Measurements from ENCODE around the gene APEX1.
"Not testable (repeated sequence)": the region's sequence is repeated elsewhere in the genome, so short reads cannot be mapped to it uniquely, and the experiment has no call there.

APEX1 gene

DNA sequence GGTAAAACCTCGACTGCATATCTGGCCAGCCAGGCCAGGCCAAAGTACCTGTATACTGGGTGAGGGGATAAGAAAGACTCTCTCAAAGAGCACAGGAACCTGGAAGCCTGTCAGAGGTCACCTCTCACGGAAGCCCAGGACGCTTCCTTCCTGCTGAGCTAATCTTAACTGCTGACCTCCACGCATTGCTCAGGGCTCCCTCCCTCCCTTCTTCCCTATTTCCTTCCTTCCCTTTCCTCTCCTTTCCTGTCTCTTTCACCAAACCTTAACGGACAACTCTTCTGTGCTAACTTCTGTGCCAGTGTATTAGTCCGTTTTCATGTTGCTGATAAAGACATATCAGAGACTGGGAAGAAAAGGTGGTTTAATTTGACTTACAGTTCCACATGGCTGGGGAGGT lies 35.5 kb downstream of the APEX1 start:
- Histone ChIP-seq H3K27me3 (ENCODE audit: control insufficient read depth in 1 of 2, insufficient read depth in 2 of 2, low read length in 2 of 2) (no peaks in the 10 kb centered on the region), H3K4me1 (ENCODE audit: control insufficient read depth in 1 of 2, insufficient read depth in 2 of 2, low read length in 2 of 2) (peaks cover 5% of the 10 kb centered on the region in 2 donors), H3K4me3 (ENCODE audit: low read depth in 1 of 2, low read length in 2 of 2) (peak overlapping the region in 1 of 2 donors; percentile 33), H3K9ac (ENCODE audit: low read depth in 1 of 2, low read length in 2 of 2) (no peak overlapping the region), H3K27ac (ENCODE audit: low read depth, low read length) (no peak overlapping the region), H3K36me3 (ENCODE audit: control insufficient read depth in 1 of 2, insufficient read depth in 2 of 2, low read length in 2 of 2) (no peaks in the 10 kb centered on the region), H3K9me3 (ENCODE audit: control insufficient read depth in 1 of 2, low read length in 2 of 2) (no peaks in the 10 kb centered on the region)

- H3K27ac ChIP-seq (ENCODE audit: low read depth, low read length) = no peak overlapping the region
- no peaks in the 10 kb centered on the region for H3K9me3 ChIP-seq (ENCODE audit: control insufficient read depth in 1 of 2, low read length in 2 of 2)
- no peak overlapping the region for H3K9ac ChIP-seq (ENCODE audit: low read depth in 1 of 2, low read length in 2 of 2)
- H3K4me1 ChIP-seq (ENCODE audit: control insufficient read depth in 1 of 2, insufficient read depth in 2 of 2, low read length in 2 of 2) = peaks cover 5% of the 10 kb centered on the region in 2 donors
- no peak overlapping the region for H3K4me3 ChIP-seq (ENCODE audit: low read depth in 1 of 2, low read length in 2 of 2)
- H3K36me3 ChIP-seq (ENCODE audit: control insufficient read depth in 1 of 2, insufficient read depth in 2 of 2, low read length in 2 of 2) = no peaks in the 10 kb centered on the region
- H3K27me3 ChIP-seq (ENCODE audit: control insufficient read depth in 1 of 2, insufficient read depth in 2 of 2, low read length in 2 of 2) = no peaks in the 10 kb centered on the region
Measured at GRCh38 chr14:20492486-20492885, 37.5 kb downstream of the APEX1 start.

DNA sequence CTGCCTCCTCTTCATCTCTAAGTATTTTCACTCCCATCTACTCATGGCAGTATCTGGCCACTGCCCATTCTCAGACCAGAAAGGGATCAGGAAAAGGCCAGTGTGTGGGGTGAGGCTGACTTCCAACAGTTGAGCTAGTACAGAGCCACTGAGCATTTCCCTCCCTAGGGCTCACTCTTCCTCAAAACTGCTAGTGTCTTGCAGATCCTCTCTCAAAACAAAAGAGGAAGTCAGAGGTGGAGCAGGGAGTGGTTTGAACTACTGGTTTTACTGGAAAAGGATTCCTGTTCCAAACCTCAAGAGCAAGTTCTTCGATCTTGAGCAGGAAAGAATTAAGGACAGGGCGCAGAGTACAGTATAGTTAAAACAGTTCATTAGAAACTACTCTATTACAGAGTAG lies 38.6 kb downstream of the APEX1 start:
- Histone ChIP-seq H3K9me3 (ENCODE audit: control insufficient read depth in 1 of 2, low read length in 2 of 2) (no peaks in the 10 kb centered on the region), H3K4me1 (ENCODE audit: control insufficient read depth in 1 of 2, insufficient read depth in 2 of 2, low read length in 2 of 2) (peaks cover 5% of the 10 kb centered on the region in 2 donors), H3K9ac (ENCODE audit: low read depth in 1 of 2, low read length in 2 of 2) (no peak overlapping the region), H3K36me3 (ENCODE audit: control insufficient read depth in 1 of 2, insufficient read depth in 2 of 2, low read length in 2 of 2) (no peaks in the 10 kb centered on the region), H3K4me3 (ENCODE audit: low read depth in 1 of 2, low read length in 2 of 2) (no peak overlapping the region), H3K27ac (ENCODE audit: low read depth, low read length) (no peak overlapping the region), H3K27me3 (ENCODE audit: control insufficient read depth in 1 of 2, insufficient read depth in 2 of 2, low read length in 2 of 2) (no peaks in the 10 kb centered on the region)

DNA sequence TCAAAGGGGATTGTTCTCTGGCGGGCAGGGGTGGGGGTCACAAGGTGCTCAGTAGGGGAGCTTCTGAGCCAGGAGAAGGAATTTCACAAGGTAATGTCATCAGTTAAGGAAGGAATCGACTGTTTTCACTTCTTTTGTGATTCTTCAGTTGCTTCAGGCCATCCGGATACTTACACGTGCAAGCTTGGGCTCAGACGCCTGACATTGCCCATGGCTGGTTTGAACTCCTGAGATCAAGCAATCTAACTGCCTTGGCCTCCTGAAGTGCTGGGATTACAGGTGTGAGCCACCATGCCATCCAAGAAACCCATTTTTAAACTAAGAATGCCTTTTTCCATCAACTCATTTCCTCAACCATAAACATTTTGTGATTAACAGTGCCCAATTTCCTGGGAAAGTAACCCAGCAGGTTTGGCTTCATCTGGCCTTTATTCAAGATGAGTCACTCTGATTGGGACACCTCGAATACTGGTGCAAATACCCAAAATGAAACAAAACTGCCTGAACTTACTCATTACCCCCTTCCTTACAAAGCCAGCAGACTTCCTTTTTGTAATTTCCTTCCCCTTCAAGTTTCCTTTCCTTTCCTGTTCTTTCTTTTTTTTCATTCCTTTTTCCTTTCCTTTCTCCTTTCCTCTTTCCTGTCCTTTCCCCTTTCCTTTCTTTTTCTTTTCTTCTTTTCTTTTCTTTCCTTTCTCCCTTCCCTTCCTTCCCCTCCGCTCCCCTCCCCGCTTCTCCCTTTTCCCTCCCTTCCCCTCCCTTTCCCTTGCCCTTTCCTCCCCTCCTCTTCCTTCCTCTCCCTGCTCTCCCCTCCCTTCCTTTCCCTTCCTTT lies 40.1 kb downstream of the APEX1 start:
- no peak overlapping the region for H3K9ac ChIP-seq (ENCODE audit: low read depth in 1 of 2, low read length in 2 of 2)
- H3K4me3 ChIP-seq (ENCODE audit: low read depth in 1 of 2, low read length in 2 of 2) = no peak overlapping the region
- H3K9me3 ChIP-seq (ENCODE audit: control insufficient read depth in 1 of 2, low read length in 2 of 2) = no peaks in the 10 kb centered on the region
- H3K36me3 ChIP-seq (ENCODE audit: control insufficient read depth in 1 of 2, insufficient read depth in 2 of 2, low read length in 2 of 2) = no peaks in the 10 kb centered on the region
- H3K4me1 ChIP-seq (ENCODE audit: control insufficient read depth in 1 of 2, insufficient read depth in 2 of 2, low read length in 2 of 2) = peaks cover 0 to 5% of the 10 kb centered on the region in 2 donors
- H3K27ac ChIP-seq (ENCODE audit: low read depth, low read length) = no peak overlapping the region
- no peaks in the 10 kb centered on the region for H3K27me3 ChIP-seq (ENCODE audit: control insufficient read depth in 1 of 2, insufficient read depth in 2 of 2, low read length in 2 of 2)

- Histone ChIP-seq H3K36me3 (ENCODE audit: control insufficient read depth in 1 of 2, insufficient read depth in 2 of 2, low read length in 2 of 2) (no peaks in the 10 kb centered on the region), H3K9ac (ENCODE audit: low read depth in 1 of 2, low read length in 2 of 2) (no peak overlapping the region), H3K27me3 (ENCODE audit: control insufficient read depth in 1 of 2, insufficient read depth in 2 of 2, low read length in 2 of 2) (no peaks in the 10 kb centered on the region), H3K4me3 (ENCODE audit: low read depth in 1 of 2, low read length in 2 of 2) (no peak overlapping the region), H3K9me3 (ENCODE audit: control insufficient read depth in 1 of 2, low read length in 2 of 2) (no peaks in the 10 kb centered on the region), H3K4me1 (ENCODE audit: control insufficient read depth in 1 of 2, insufficient read depth in 2 of 2, low read length in 2 of 2) (no peaks in the 10 kb centered on the region), H3K27ac (ENCODE audit: low read depth, low read length) (no peak overlapping the region)
Measured at GRCh38 chr14:20498622-20499021, 43.6 kb downstream of the APEX1 start.

DNA sequence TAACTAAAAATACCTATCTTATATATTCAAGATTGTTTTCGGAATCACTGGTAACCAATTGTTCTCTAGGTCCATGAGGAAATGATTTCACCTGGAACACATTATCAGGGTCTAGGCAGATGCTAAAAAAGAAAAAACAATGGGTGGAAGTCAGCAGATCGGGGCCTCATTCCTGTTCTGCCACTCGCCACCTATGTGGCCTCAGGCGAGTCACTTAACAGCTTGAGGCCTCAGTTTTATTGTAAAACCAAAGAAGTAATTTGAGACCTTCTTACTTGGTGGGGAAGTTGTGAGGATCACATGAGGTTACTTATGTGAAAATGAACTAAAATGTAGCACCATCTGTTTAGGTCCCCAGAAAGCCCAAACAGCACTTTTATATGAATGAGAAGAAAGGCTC lies 44.1 kb downstream of the APEX1 start:
- Histone ChIP-seq H3K36me3 (ENCODE audit: control insufficient read depth in 1 of 2, insufficient read depth in 2 of 2, low read length in 2 of 2) (no peaks in the 10 kb centered on the region), H3K9ac (ENCODE audit: low read depth in 1 of 2, low read length in 2 of 2) (no peak overlapping the region), H3K27me3 (ENCODE audit: control insufficient read depth in 1 of 2, insufficient read depth in 2 of 2, low read length in 2 of 2) (no peaks in the 10 kb centered on the region), H3K4me1 (ENCODE audit: control insufficient read depth in 1 of 2, insufficient read depth in 2 of 2, low read length in 2 of 2) (no peaks in the 10 kb centered on the region), H3K9me3 (ENCODE audit: control insufficient read depth in 1 of 2, low read length in 2 of 2) (no peaks in the 10 kb centered on the region), H3K4me3 (ENCODE audit: low read depth in 1 of 2, low read length in 2 of 2) (no peak overlapping the region), H3K27ac (ENCODE audit: low read depth, low read length) (no peak overlapping the region)

DNA sequence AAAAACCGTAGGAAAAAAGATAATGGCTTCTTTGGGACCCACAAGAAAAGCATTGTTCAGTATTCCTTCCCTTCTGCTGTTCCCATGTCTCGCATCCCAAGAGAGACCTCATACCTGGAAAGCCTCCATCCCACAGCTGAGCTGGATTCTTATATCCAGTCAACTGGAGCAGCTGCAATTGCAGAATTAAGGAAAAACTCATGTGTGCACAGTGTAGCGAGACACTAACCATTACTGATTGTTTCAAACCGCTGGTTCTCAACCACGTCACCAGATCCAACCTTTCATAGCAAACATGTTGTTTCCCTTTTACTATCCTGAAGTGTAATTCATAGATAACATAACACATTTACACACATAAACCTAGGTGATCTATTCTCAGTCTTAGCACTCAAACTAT lies 44.9 kb downstream of the APEX1 start:
- Histone ChIP-seq H3K9ac (ENCODE audit: low read depth in 1 of 2, low read length in 2 of 2) (no peak overlapping the region), H3K27ac (ENCODE audit: low read depth, low read length) (no peak overlapping the region), H3K36me3 (ENCODE audit: control insufficient read depth in 1 of 2, insufficient read depth in 2 of 2, low read length in 2 of 2) (no peaks in the 10 kb centered on the region), H3K9me3 (ENCODE audit: control insufficient read depth in 1 of 2, low read length in 2 of 2) (no peaks in the 10 kb centered on the region), H3K4me1 (ENCODE audit: control insufficient read depth in 1 of 2, insufficient read depth in 2 of 2, low read length in 2 of 2) (no peaks in the 10 kb centered on the region), H3K27me3 (ENCODE audit: control insufficient read depth in 1 of 2, insufficient read depth in 2 of 2, low read length in 2 of 2) (no peaks in the 10 kb centered on the region), H3K4me3 (ENCODE audit: low read depth in 1 of 2, low read length in 2 of 2) (no peak overlapping the region)

- no peaks in the 10 kb centered on the region for H3K4me1 ChIP-seq (ENCODE audit: control insufficient read depth in 1 of 2, insufficient read depth in 2 of 2, low read length in 2 of 2)
- H3K9me3 ChIP-seq (ENCODE audit: control insufficient read depth in 1 of 2, low read length in 2 of 2) = no peaks in the 10 kb centered on the region
- H3K9ac ChIP-seq (ENCODE audit: low read depth in 1 of 2, low read length in 2 of 2) = no peak overlapping the region
- no peak overlapping the region for H3K27ac ChIP-seq (ENCODE audit: low read depth, low read length)
- H3K27me3 ChIP-seq (ENCODE audit: control insufficient read depth in 1 of 2, insufficient read depth in 2 of 2, low read length in 2 of 2) = no peaks in the 10 kb centered on the region
- H3K36me3 ChIP-seq (ENCODE audit: control insufficient read depth in 1 of 2, insufficient read depth in 2 of 2, low read length in 2 of 2) = no peaks in the 10 kb centered on the region
- no peak overlapping the region for H3K4me3 ChIP-seq (ENCODE audit: low read depth in 1 of 2, low read length in 2 of 2)
Measured at GRCh38 chr14:20501346-20501745, 46.3 kb downstream of the APEX1 start.

GRCh38 chr14:20503898-20504297 lies 48.9 kb downstream of the APEX1 start:
- Histone ChIP-seq H3K27ac (ENCODE audit: low read depth, low read length) (no peak overlapping the region), H3K36me3 (ENCODE audit: control insufficient read depth in 1 of 2, insufficient read depth in 2 of 2, low read length in 2 of 2) (no peaks in the 10 kb centered on the region), H3K9me3 (ENCODE audit: control insufficient read depth in 1 of 2, low read length in 2 of 2) (no peaks in the 10 kb centered on the region), H3K4me3 (ENCODE audit: low read depth in 1 of 2, low read length in 2 of 2) (no peak overlapping the region), H3K4me1 (ENCODE audit: control insufficient read depth in 1 of 2, insufficient read depth in 2 of 2, low read length in 2 of 2) (no peaks in the 10 kb centered on the region), H3K9ac (ENCODE audit: low read depth in 1 of 2, low read length in 2 of 2) (no peak overlapping the region), H3K27me3 (ENCODE audit: control insufficient read depth in 1 of 2, insufficient read depth in 2 of 2, low read length in 2 of 2) (no peaks in the 10 kb centered on the region)

DNA sequence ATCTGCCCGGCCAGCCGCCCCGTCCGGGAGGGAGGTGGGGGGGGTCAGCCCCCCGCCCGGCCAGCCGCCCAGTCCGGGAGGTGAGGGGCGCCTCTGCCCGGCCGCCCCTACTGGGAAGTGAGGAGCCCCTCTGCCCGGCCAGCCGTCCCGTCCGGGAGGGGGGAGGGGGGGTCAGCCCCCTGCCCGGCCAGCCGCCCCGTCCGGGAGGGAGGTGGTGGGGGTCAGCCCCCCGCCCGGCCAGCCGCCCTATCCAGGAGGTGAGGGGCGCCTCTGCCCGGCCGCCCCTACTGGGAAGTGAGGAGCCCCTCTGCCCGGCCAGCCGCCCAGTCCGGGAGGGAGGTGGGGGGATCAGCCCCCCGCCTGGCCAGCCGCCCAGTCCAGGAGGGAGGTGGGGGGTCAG lies 51.2 kb downstream of the APEX1 start:
- not testable (repeated sequence) for H3K27me3 ChIP-seq (ENCODE audit: control insufficient read depth in 1 of 2, insufficient read depth in 2 of 2, low read length in 2 of 2); H3K9ac ChIP-seq (ENCODE audit: low read depth in 1 of 2, low read length in 2 of 2); H3K4me1 ChIP-seq (ENCODE audit: control insufficient read depth in 1 of 2, insufficient read depth in 2 of 2, low read length in 2 of 2); H3K27ac ChIP-seq (ENCODE audit: low read depth, low read length); H3K4me3 ChIP-seq (ENCODE audit: low read depth in 1 of 2, low read length in 2 of 2); H3K9me3 ChIP-seq (ENCODE audit: control insufficient read depth in 1 of 2, low read length in 2 of 2); H3K36me3 ChIP-seq (ENCODE audit: control insufficient read depth in 1 of 2, insufficient read depth in 2 of 2, low read length in 2 of 2)
